ENCODE data around the gene METTL24. TPM values are rescaled to one million over a fixed set of nuclear protein-coding genes. Genes with fewer than 3 reads are reported as not detected.
"Not testable (repeated sequence)": the region's sequence is repeated elsewhere in the genome, so short reads cannot be mapped to it uniquely, and the experiment has no call there.

METTL24 gene
- total RNA-seq, 1 donor from 2014 or later: 2.3 TPM

DNA sequence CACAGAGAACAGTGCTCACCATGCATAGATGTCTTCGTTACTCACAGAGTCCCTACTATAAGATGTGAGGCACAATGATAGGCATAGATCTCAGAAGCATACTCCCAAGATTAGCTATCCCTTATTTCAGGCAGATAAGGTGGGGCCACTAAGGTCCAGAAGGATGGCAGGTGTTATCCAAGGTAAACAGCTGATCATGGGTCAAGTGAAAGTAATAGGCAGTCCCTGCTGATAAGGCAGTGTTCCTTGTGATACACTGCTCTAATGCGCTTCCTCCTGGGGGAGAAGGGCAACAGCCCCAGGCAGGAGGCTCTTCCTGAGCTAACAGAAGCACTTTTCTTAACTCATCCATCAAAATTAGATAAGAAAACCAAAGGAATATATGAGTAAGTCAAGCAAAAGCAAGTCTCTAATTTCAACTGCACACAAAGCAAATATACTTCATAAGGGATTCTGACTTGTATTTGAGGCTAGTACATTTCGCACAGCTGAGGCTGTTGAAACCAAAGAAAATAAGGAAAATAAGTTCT is 42.2 kb downstream of the METTL24 start:
- TF ChIP-seq, protein P1, sequence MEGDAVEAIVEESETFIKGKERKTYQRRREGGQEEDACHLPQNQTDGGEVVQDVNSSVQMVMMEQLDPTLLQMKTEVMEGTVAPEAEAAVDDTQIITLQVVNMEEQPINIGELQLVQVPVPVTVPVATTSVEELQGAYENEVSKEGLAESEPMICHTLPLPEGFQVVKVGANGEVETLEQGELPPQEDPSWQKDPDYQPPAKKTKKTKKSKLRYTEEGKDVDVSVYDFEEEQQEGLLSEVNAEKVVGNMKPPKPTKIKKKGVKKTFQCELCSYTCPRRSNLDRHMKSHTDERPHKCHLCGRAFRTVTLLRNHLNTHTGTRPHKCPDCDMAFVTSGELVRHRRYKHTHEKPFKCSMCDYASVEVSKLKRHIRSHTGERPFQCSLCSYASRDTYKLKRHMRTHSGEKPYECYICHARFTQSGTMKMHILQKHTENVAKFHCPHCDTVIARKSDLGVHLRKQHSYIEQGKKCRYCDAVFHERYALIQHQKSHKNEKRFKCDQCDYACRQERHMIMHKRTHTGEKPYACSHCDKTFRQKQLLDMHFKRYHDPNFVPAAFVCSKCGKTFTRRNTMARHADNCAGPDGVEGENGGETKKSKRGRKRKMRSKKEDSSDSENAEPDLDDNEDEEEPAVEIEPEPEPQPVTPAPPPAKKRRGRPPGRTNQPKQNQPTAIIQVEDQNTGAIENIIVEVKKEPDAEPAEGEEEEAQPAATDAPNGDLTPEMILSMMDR (IDR thresholded peaks at IDR 0.05; ENCODE audit: insufficient read depth, low read length, poor library complexity, severe bottlenecking): no peak
- no peak overlapping the region for H3K4me3 ChIP-seq (ENCODE audit: low read depth, low read length)
- H3K36me3 ChIP-seq (ENCODE audit: control insufficient read depth, insufficient read depth, low read length): no peaks in the 10 kb centered on the region
- DNase-seq (ENCODE audit: low read depth): no peak
- H3K27me3 ChIP-seq (ENCODE audit: control insufficient read depth, insufficient read depth, low read length): no peaks in the 10 kb centered on the region

DNA sequence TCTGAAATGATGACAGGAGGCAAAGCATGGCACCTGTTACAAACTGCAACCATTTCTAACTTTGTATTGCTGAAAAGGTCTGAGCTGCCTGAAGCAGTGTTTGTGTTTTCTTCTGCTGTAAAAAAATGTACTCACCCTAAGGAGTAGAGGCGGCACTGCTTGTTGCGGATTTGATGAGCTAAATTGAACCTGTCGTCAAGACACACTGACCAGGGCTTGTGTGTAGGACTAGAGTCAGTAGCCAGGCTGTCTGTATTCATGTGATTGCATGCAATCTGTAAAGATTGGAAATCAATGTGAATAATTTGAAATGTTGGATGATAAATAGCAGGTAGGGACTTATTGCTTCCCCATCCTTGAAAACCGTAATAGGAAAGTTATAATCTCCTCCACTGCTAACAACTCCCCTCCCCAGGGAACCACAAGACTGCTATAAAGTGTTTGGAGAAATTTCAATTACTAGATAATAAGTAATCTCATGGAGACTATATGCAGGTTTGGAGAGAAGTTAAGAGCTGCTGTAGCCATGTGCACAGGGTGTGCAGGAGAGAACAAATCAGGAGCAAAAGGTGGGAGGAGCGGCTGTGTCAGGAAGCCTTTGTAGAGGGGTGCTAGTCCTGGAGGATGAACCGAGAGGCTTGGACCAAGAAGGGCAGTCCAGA is 42.8 kb downstream of the METTL24 start:
- no peak for DNase-seq (ENCODE audit: low read depth)
- H3K27me3 ChIP-seq (ENCODE audit: control insufficient read depth, insufficient read depth, low read length): no peaks in the 10 kb centered on the region

DNA sequence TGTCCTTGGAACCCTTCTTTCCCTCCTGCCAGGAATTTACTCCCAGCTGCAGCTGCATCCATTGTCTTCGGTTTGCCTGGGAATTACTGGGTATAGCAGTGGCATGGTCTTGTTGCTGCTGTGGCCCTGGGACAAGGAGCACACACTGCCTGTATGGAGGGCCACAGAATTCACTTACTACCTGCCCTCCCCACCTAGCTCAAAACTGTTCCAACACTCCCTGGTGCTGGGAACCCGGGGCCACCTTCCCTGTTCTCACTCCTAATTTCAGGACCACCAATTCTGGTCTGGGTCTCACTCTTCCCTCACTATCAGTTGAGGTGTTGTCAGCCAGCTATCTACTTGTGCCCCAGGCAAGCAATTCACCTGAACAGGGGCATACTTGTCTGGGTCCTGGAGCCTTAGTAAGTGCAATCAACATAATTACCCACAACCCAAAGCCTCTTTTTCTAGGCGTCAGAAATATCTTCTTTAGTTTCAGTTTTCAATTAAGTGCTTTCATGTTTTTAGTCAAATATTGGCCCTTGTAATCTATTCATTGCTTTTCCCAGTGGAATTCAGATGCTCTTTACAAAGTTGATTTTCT is 47.2 kb downstream of the METTL24 start:
- TF ChIP-seq, protein P1 (IDR thresholded peaks at IDR 0.05; ENCODE audit: insufficient read depth, low read length, poor library complexity, severe bottlenecking): no peak
- no peak for DNase-seq (ENCODE audit: low read depth)
- Histone ChIP-seq H3K36me3 (ENCODE audit: control insufficient read depth, insufficient read depth, low read length) (no peaks in the 10 kb centered on the region), H3K4me3 (ENCODE audit: low read depth, low read length) (no peak overlapping the region), H3K27me3 (ENCODE audit: control insufficient read depth, insufficient read depth, low read length) (no peaks in the 10 kb centered on the region)

More for the DNA sequence above, 42.8 kb downstream of the METTL24 start:
- no peaks in the 10 kb centered on the region for H3K36me3 ChIP-seq (ENCODE audit: control insufficient read depth, insufficient read depth, low read length)
- TF ChIP-seq, protein P1 (IDR thresholded peaks at IDR 0.05; ENCODE audit: insufficient read depth, low read length, poor library complexity, severe bottlenecking): no peak
- no peak overlapping the region for H3K4me3 ChIP-seq (ENCODE audit: low read depth, low read length)

DNA sequence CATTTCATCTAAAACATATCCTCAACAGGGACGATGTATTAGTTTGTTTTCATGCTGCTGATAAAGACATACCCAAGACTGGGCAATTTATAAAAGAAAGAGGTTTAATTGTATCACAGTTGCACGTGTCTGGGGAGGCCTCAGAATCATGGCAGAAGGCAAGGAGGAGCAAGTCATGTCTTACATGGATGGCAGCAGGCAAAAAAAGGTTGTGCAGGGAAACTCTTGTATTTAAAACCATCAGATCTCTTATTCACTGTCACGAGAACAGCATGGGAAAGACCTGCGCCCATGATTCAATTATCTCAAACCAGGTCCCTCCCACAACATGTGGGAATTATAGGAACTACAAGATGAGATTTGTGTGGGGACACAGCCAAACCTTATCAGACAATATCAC is 48.7 kb downstream of the METTL24 start:
- not testable (repeated sequence) for H3K36me3 ChIP-seq (ENCODE audit: control insufficient read depth, insufficient read depth, low read length); H3K27me3 ChIP-seq (ENCODE audit: control insufficient read depth, insufficient read depth, low read length); DNase-seq (ENCODE audit: low read depth); H3K4me3 ChIP-seq (ENCODE audit: low read depth, low read length)

DNA sequence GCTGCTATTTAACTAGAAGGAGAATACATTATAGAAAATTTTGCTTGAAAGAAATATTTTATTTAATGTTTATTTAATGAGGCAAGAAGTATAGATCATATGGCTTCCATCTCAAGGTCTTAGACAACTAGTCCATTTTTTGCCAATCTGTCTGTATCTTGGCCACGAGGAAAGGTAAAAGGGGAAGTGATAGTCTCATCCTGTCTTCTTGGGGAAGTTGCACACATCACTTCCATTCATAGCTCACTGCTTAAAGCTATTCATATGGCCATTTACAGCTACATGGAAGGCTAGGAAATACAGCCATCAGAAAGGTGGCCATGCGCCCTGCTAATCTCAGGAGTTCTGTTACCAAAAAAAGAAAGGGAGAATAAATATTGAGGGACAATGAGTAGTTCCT is 50.8 kb downstream of the METTL24 start:
- H3K27me3 ChIP-seq (ENCODE audit: control insufficient read depth, insufficient read depth, low read length): no peaks in the 10 kb centered on the region
- no peaks in the 10 kb centered on the region for H3K36me3 ChIP-seq (ENCODE audit: control insufficient read depth, insufficient read depth, low read length)
- TF ChIP-seq, protein P1 (IDR thresholded peaks at IDR 0.05; ENCODE audit: insufficient read depth, low read length, poor library complexity, severe bottlenecking): no peak
- no peak overlapping the region for H3K4me3 ChIP-seq (ENCODE audit: low read depth, low read length)
- DNase-seq (ENCODE audit: low read depth): no peak

DNA sequence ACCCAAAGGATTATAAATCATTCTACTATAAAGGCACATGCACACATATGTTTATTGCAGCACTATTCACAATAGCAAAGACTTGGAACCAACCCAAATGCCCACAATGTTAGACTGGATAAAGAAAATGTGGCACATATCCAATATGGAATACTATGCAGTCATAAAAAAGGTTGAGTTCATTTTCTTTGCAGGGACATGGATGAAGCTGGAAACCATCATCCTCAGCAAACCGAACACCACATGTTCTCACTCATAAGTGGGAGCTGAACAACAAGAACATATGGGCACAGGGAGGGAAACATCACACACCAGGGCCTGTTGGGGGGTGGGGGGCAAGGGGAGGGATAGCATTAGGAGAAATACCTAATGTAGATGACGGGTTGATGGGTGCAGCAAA is 52.3 kb downstream of the METTL24 start:
- DNase-seq (ENCODE audit: low read depth); H3K4me3 ChIP-seq (ENCODE audit: low read depth, low read length); H3K36me3 ChIP-seq (ENCODE audit: control insufficient read depth, insufficient read depth, low read length); H3K27me3 ChIP-seq (ENCODE audit: control insufficient read depth, insufficient read depth, low read length): not testable (repeated sequence)

DNA sequence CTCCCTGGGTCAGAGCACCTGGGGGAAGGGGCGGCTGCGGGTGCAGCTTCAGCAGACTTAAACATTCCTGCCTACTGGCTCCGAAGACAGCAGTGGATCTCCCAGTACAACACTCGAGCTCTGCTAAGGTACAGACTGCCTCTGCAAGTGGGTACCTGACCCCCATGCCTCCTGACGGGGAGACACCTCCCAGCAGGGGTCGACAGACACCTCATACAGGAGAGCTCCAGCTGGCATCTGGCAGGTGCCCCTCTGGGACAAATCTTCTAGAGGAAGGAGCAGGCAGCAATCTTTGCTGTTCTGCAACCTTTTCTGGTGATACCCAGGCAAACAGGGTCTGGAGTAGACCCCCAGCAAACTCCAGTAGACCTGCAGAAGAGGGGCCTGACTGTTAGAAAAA is 54.5 kb downstream of the METTL24 start:
- H3K36me3 ChIP-seq (ENCODE audit: control insufficient read depth, insufficient read depth, low read length); H3K4me3 ChIP-seq (ENCODE audit: low read depth, low read length); DNase-seq (ENCODE audit: low read depth); H3K27me3 ChIP-seq (ENCODE audit: control insufficient read depth, insufficient read depth, low read length): not testable (repeated sequence)
